NOMO-1 treated with DMSO at 0.1 percent for 48 hours (cell line): ENCODE results near the gene CENPS.
"Not testable (repeated sequence)": the region's sequence is repeated elsewhere in the genome, so short reads cannot be mapped to it uniquely, and the experiment has no call there.

Experiments used
- DNase-seq: peaks from one replicate; lab custom pipeline; 2025; ENCODE audit not compliant: unreplicated experiment; lab: John Stamatoyannopoulos, UW

Gene CENPS

GRCh38 chr1:10430216-10431069 lies at the start of gene CENPS:
Gene CENPS, plus strand, starts transcription at chr1:10430433. Its CDS starts 85 bp downstream, at chr1:10430518.
- peak; percentile 73 for DNase-seq

GRCh38 chr1:10380594-10381275 lies 49.5 kb upstream of the CENPS start:
- DNase-seq, result no peak

GRCh38 chr1:10383630-10384029 lies 46.6 kb upstream of the CENPS start:
- no peak for DNase-seq

GRCh38 chr1:10384219-10384618 lies 46.0 kb upstream of the CENPS start:
- DNase-seq, result no peak

GRCh38 chr1:10386761-10387676 lies 43.2 kb upstream of the CENPS start:
- DNase-seq, result no peak

- peak; percentile 97 for DNase-seq
These were observed 42.4 kb upstream of the CENPS start for GRCh38 chr1:10387677-10388386.

- DNase-seq, result no peak
These were observed 41.9 kb upstream of the CENPS start for GRCh38 chr1:10388387-10388715.

GRCh38 chr1:10389271-10389973 lies 40.8 kb upstream of the CENPS start:
- no peak for DNase-seq

- no peak for DNase-seq
These were observed 33.4 kb upstream of the CENPS start for GRCh38 chr1:10396870-10397269.

- no peak for DNase-seq
These were observed 31.9 kb upstream of the CENPS start for GRCh38 chr1:10398278-10398733.

- DNase-seq, result peak; percentile 98
These were observed 31.3 kb upstream of the CENPS start, which contains the start of gene PGD for GRCh38 chr1:10398734-10399443. Gene PGD, plus strand, starts transcription at chr1:10399064. Its CDS starts 54 bp downstream, at chr1:10399118.

GRCh38 chr1:10399444-10399941 lies 30.7 kb upstream of the CENPS start:
- DNase-seq, result no peak

- DNase-seq, result no peak
These were observed 30.2 kb upstream of the CENPS start for GRCh38 chr1:10400013-10400412.

GRCh38 chr1:10401281-10401680 lies 29.0 kb upstream of the CENPS start:
- DNase-seq, result no peak

- no peak for DNase-seq
These were observed 27.4 kb upstream of the CENPS start for GRCh38 chr1:10402729-10403274.

GRCh38 chr1:10407201-10407600 lies 23.0 kb upstream of the CENPS start:
- DNase-seq, result no peak

GRCh38 chr1:10415211-10415930 lies 14.9 kb upstream of the CENPS start:
- DNase-seq, result peak; percentile 97

GRCh38 chr1:10415967-10416366 lies 14.3 kb upstream of the CENPS start:
- not testable (repeated sequence) for DNase-seq
